ENCODE data around the gene TBC1D20. TPM values are rescaled to one million over a fixed set of nuclear protein-coding genes. Genes with fewer than 3 reads are reported as not detected.
A peak's percentile ranks its signal among the peaks of the same experiment; 100 is the strongest.

TBC1D20 gene
- total RNA-seq, 6 experiments from 2014 or later, result 36.7 to 47.0 (median 42.1) TPM

GRCh38 chr20:483815-484644, 21.7 kb upstream of the TBC1D20 start:
- Mint-ChIP-seq H3K9me3 (no peaks in the 10 kb centered on the region), H3K4me3 (no peak overlapping the region), H3K36me3 (ENCODE audit: low read depth) (peaks cover 22% of the 10 kb centered on the region), H3K27me3 (ENCODE audit: insufficient read depth) (no peaks in the 10 kb centered on the region), H3K27ac (no peak overlapping the region), H3K4me1 (ENCODE audit: low read depth) (peaks cover 7% of the 10 kb centered on the region)
- no peak for TF ChIP-seq CTCF (IDR thresholded peaks at IDR 0.05)
- DNase-seq, result no peak

- no peaks in the 10 kb centered on the region for H3K9me3 Mint-ChIP-seq
- peaks cover 13% of the 10 kb centered on the region for H3K4me1 Mint-ChIP-seq (ENCODE audit: low read depth)
Measured at GRCh38 chr20:481167-481566, 18.8 kb upstream of the TBC1D20 start.

GRCh38 chr20:480044-480443, 17.7 kb upstream of the TBC1D20 start:
- Mint-ChIP-seq H3K27ac (no peak overlapping the region; the same call in 1 of the 2 replicates), H3K27me3 (ENCODE audit: insufficient read depth) (peaks cover 4% of the 10 kb centered on the region), H3K36me3 (ENCODE audit: low read depth) (peaks cover 25% of the 10 kb centered on the region), H3K4me3 (no peak overlapping the region), H3K9me3 (no peaks in the 10 kb centered on the region), H3K4me1 (ENCODE audit: low read depth) (peaks cover 13% of the 10 kb centered on the region)
- TF ChIP-seq CTCF (IDR thresholded peaks at IDR 0.05), result no peak
- no peak for DNase-seq

More at GRCh38 chr20:481167-481566, 18.8 kb upstream of the TBC1D20 start:
- Mint-ChIP-seq H3K27ac (no peak overlapping the region), H3K4me3 (no peak overlapping the region), H3K27me3 (ENCODE audit: insufficient read depth) (peaks cover 4% of the 10 kb centered on the region), H3K36me3 (ENCODE audit: low read depth) (peaks cover 26% of the 10 kb centered on the region)
- no peak for TF ChIP-seq CTCF (IDR thresholded peaks at IDR 0.05)
- no peak for DNase-seq

- no peak for DNase-seq
- Mint-ChIP-seq H3K4me3 (no peak overlapping the region), H3K36me3 (ENCODE audit: low read depth) (peaks cover 24% of the 10 kb centered on the region), H3K9me3 (no peaks in the 10 kb centered on the region), H3K27me3 (ENCODE audit: insufficient read depth) (peaks cover 4% of the 10 kb centered on the region), H3K4me1 (ENCODE audit: low read depth) (peaks cover 13% of the 10 kb centered on the region), H3K27ac (no peak overlapping the region)
- TF ChIP-seq CTCF (IDR thresholded peaks at IDR 0.05), result no peak
Measured at GRCh38 chr20:479487-479886, 17.2 kb upstream of the TBC1D20 start.

- no peak overlapping the region for H3K4me3 Mint-ChIP-seq
- peak; percentile 84 for TF ChIP-seq CTCF (IDR thresholded peaks at IDR 0.05)
- H3K36me3 Mint-ChIP-seq (ENCODE audit: low read depth), result peaks cover 24% of the 10 kb centered on the region
Measured at GRCh38 chr20:478949-479429, 16.7 kb upstream of the TBC1D20 start.

More at GRCh38 chr20:478949-479429, 16.7 kb upstream of the TBC1D20 start:
- Mint-ChIP-seq H3K27ac (peak overlapping the region; percentile 62; the same call in 1 of the 2 replicates), H3K27me3 (ENCODE audit: insufficient read depth) (peaks cover 4% of the 10 kb centered on the region), H3K9me3 (no peaks in the 10 kb centered on the region), H3K4me1 (ENCODE audit: low read depth) (peaks cover 13% of the 10 kb centered on the region)
- DNase-seq, result peak; percentile 57
